Tibial artery (tissue), 4 donors: ENCODE measurements around the gene KCNJ16.

ENCODE experiments used
- DNase-seq, 2 donors: peaks; one replicate each; pipeline ENCODE4 v3.0.0-alpha.2; 2019
- H3K27ac ChIP-seq, 2 donors: fragments of 200-600 bp; sonication (generic) in 1 of 2; 1 replicate in 1 of 2; 2 replicates in 1 of 2; pipeline ENCODE4 v1.5.1; 2018 to 2019; ENCODE audit warnings: mild to moderate bottlenecking in 1 of 2
- H3K27me3 ChIP-seq, 2 donors: fragments of 200-600 bp; sonication (generic) in 1 of 2; one replicate each; pipeline versions ENCODE4 v1.5.1 to v1.6.0; 2016 to 2019
- H3K36me3 ChIP-seq, 3 donors: fragments of 200-600 bp; sonication (generic) in 2 of 3; one replicate each; pipeline ENCODE4 v1.5.1; 2016 to 2019; ENCODE audit warnings: mild to moderate bottlenecking in 2 of 3
- H3K4me1 ChIP-seq, 4 donors: fragments of 200-600 bp; sonication (generic) in 2 of 4; 1 replicate in 3 of 4; 2 replicates in 1 of 4; pipeline ENCODE4 v1.5.1; 2016 to 2019
- H3K4me3 ChIP-seq, 2 donors: fragments of 200-600 bp; sonication (generic) in 1 of 2; 1 replicate in 1 of 2; 2 replicates in 1 of 2; pipeline ENCODE4 v1.5.1; 2018 to 2019; ENCODE audit warnings: mild to moderate bottlenecking in 2 of 2
- H3K9me3 ChIP-seq, 3 donors: fragments of 200-600 bp; sonication (generic) in 1 of 3; one replicate each; pipeline ENCODE4 v1.5.1; 2016 to 2019
- intact Hi-C: fragments of 100-400 bp; cut with DNase I; formaldehyde crosslinking; loops from one replicate; pipeline ENCODE4 v1.15.0; 2023; ENCODE audit warnings: low total_unique reads
- TF ChIP-seq, protein P1 (sequence below), 2 experiments: fragments of 200-600 bp in 1 of 2; fragments of 450-650 bp in 1 of 2; IDR thresholded peaks; one replicate each; pipeline ENCODE4 v1.5.1; 2017 to 2019; ENCODE audit warnings: antibody characterized with exemption in 2 of 2, mild to moderate bottlenecking in 1 of 2, moderate library complexity in 1 of 2

KCNJ16 gene

DNA sequence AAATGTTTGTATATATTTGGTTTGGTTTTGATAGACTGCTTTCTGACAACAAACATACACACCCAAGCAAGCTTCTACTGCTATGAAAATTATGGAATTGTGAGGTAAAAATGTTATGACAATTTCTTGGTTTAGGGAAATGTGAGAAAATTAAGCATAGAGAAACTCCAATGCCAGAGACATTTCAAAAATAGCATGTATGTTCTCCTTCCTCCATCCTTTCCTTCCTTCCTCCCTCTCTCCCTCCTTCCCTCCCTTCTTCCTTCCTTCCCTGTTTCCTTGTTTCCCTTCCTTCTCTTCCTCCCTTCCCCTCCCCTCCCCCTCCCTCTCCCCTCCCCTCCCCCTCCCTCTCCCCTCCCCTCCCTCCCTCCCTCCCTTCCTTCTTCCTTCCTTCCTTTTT lies 109.2 kb downstream of the KCNJ16 start:
- Histone ChIP-seq H3K4me1 (no peaks in the 10 kb centered on the region), H3K9me3 (no peaks in the 10 kb centered on the region), H3K36me3 (no peaks in the 10 kb centered on the region), H3K27ac (no peak overlapping the region), H3K4me3 (no peak overlapping the region), H3K27me3 (no peaks in the 10 kb centered on the region)
- intact Hi-C loops, result no loop called here
- TF ChIP-seq, protein P1, sequence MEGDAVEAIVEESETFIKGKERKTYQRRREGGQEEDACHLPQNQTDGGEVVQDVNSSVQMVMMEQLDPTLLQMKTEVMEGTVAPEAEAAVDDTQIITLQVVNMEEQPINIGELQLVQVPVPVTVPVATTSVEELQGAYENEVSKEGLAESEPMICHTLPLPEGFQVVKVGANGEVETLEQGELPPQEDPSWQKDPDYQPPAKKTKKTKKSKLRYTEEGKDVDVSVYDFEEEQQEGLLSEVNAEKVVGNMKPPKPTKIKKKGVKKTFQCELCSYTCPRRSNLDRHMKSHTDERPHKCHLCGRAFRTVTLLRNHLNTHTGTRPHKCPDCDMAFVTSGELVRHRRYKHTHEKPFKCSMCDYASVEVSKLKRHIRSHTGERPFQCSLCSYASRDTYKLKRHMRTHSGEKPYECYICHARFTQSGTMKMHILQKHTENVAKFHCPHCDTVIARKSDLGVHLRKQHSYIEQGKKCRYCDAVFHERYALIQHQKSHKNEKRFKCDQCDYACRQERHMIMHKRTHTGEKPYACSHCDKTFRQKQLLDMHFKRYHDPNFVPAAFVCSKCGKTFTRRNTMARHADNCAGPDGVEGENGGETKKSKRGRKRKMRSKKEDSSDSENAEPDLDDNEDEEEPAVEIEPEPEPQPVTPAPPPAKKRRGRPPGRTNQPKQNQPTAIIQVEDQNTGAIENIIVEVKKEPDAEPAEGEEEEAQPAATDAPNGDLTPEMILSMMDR (IDR thresholded peaks at IDR 0.05), result no peak
- DNase-seq, result no peak

DNA sequence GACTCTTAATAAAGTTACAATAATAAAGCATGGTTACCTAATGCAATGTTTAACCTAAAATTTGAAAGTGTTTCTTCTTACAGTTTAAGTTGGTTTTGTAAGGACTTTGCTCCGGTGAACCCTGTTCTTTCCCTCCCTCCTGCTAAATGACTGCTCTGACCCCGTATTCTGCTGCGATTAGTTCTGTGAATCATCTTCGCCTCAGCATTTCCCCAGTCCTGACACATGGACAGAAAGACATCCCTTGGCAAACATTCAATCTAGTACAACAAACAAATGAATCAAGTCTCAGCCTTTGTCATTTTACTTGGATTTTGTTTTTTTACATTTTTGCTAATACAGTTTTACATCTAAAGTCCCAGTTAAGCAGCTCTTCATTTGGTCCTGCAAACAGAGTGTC lies 109.7 kb downstream of the KCNJ16 start:
- intact Hi-C loops, result no loop called here
- no peak for DNase-seq
- Histone ChIP-seq H3K9me3 (no peaks in the 10 kb centered on the region), H3K4me3 (no peak overlapping the region), H3K36me3 (no peaks in the 10 kb centered on the region), H3K27ac (no peak overlapping the region), H3K4me1 (no peaks in the 10 kb centered on the region), H3K27me3 (no peaks in the 10 kb centered on the region)
- TF ChIP-seq, protein P1 (IDR thresholded peaks at IDR 0.05), result no peak
